Measurements from ENCODE around the gene STX5. TPM values are rescaled to one million over a fixed set of nuclear protein-coding genes. Genes with fewer than 3 reads are reported as not detected.
"Not testable (repeated sequence)": the region's sequence is repeated elsewhere in the genome, so short reads cannot be mapped to it uniquely, and the experiment has no call there.

The STX5 gene
- total RNA-seq, 2 donors from 2014 or later: 53.9 to 70.1 TPM

DNA sequence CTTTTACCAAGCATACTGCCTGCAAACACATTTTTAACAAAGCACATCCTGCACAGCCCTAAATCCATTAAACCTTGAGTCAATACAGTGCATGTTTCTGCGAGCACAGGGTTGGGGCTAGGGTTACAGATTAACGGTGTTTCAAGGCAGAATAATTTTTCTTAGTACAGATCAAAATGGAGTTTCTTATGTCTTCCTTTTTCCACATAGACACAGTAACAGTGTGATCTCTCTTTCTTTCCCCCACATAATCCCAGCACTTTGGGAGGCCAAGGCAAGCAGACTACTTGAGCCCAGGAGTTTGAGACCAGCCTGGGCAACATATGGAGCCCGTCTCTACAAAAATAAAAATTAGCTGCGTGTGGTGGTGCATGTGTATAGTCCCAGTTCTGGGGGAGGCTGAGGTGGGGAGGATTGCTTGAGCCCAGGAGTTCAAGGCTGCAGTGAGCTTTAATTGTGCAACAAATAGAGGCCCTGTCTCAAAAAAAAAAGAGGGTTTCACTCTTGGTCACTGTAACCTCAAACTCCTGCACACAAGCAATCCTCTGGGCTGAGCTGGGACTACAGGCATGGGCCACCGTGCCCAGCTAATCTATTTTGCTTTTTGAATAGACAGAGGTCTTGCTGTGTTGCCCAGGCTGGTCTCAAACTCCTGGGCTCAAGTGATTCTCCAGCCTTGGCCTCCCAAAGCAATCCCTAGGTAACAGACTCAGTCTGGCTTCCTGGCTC, 29.1 kb upstream of the STX5 start:
- H3K4me1 Mint-ChIP-seq (ENCODE audit: low read depth): peaks cover 70% of the 10 kb centered on the region
- no peaks in the 10 kb centered on the region for H3K9me3 Mint-ChIP-seq
- H3K27me3 Mint-ChIP-seq (ENCODE audit: low read depth): no peaks in the 10 kb centered on the region
- peaks cover 0 to 7% of the 10 kb centered on the region in 2 donors for H3K36me3 Mint-ChIP-seq (ENCODE audit: insufficient read depth in 2 of 2)
- H3K4me3 Mint-ChIP-seq: peak overlapping the region; percentile 15 to 49
- H3K27ac Mint-ChIP-seq: no peak overlapping the region
- peak; percentile 58 to 66 for ATAC-seq (replicated peaks in 1 of 2)
- peak in 1 of 2 donors; percentile 29 for DNase-seq

DNA sequence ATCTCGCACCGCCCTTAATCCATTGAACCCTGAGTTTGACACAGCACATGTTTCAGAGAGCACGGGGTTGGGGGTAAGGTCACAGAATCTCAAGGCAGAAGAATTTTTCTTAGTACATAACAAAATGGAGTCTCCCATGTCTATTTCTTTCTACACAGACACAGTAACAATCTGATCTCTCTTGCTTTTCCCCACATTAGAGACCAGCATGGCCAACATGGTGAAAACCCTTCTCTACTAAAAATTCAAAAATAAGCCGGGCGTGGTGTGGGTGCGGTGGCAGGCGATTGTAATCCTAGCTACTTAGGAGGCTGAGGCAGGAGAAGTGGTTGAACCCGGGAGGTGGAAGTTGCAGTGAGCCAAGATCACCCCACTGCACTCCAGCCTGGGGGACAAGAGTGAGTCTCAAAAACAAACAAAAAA, 27.4 kb upstream of the STX5 start:
- H3K27ac Mint-ChIP-seq; DNase-seq; ATAC-seq (replicated peaks in 1 of 2); H3K27me3 Mint-ChIP-seq (ENCODE audit: low read depth); H3K9me3 Mint-ChIP-seq: not testable (repeated sequence)
- Mint-ChIP-seq H3K36me3 (ENCODE audit: insufficient read depth in 2 of 2) (peaks cover 13 to 18% of the 10 kb centered on the region in 2 donors), H3K4me1 (ENCODE audit: low read depth) (peaks cover 71% of the 10 kb centered on the region), H3K4me3 (peak overlapping the region in 1 of 2 donors; percentile 21)

DNA sequence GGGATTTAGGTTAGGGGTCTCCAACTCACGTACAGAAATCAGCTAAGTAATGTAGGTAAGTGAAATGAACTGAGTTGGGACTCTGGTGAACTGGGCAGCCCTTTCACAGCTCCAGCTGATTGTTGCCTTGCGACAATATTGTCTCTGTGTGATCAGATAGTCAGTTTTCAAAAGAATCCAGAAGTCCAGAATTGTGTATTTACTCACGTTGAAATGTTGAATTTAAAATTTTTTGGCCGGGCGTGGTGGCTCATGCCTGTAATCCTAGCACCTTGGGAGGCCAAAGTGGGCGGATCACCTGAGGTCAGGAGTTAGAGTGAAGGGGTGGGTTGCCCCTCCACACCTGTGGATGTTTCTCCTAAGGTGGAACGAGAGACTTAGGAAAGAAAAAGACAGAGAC, 26.4 kb upstream of the STX5 start:
- no peak for ATAC-seq (replicated peaks in 1 of 2)
- no peak for DNase-seq
- Mint-ChIP-seq H3K4me3 (peak overlapping the region; percentile 96 to 98), H3K9me3 (no peaks in the 10 kb centered on the region), H3K27ac (peak overlapping the region; percentile 84), H3K4me1 (ENCODE audit: low read depth) (peaks cover 71% of the 10 kb centered on the region), H3K27me3 (ENCODE audit: low read depth) (no peaks in the 10 kb centered on the region), H3K36me3 (ENCODE audit: insufficient read depth in 2 of 2) (peaks cover 24 to 29% of the 10 kb centered on the region in 2 donors)

DNA sequence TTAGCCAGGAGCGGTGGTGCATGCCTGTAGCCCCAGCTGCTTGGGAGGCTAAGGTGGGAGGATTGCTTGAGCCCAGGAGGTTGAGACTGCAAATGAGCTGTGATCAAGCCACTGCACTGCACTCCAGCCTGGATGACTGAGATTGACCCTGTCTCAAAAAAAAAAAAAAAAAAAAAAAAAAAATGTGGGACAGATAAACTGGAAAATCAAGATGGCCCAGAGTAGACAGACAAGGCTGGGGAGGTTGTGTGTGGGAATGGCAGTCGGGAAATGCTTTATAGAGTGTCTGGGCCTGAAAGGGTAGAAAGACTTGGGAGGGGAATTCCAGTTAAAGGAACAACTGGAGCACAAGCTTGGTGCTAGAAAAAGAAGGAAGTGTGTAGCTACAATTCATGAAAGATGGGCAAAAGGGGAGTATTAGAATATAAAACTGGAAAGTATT, 25.7 kb upstream of the STX5 start:
- no peaks in the 10 kb centered on the region for H3K9me3 Mint-ChIP-seq
- ATAC-seq (replicated peaks in 1 of 2): no peak
- DNase-seq: no peak
- H3K27me3 Mint-ChIP-seq (ENCODE audit: low read depth): no peaks in the 10 kb centered on the region
- H3K4me3 Mint-ChIP-seq: peak overlapping the region; percentile 96 to 98
- peaks cover 72% of the 10 kb centered on the region for H3K4me1 Mint-ChIP-seq (ENCODE audit: low read depth)
- peak overlapping the region; percentile 84 for H3K27ac Mint-ChIP-seq
- peaks cover 30 to 35% of the 10 kb centered on the region in 2 donors for H3K36me3 Mint-ChIP-seq (ENCODE audit: insufficient read depth in 2 of 2)

DNA sequence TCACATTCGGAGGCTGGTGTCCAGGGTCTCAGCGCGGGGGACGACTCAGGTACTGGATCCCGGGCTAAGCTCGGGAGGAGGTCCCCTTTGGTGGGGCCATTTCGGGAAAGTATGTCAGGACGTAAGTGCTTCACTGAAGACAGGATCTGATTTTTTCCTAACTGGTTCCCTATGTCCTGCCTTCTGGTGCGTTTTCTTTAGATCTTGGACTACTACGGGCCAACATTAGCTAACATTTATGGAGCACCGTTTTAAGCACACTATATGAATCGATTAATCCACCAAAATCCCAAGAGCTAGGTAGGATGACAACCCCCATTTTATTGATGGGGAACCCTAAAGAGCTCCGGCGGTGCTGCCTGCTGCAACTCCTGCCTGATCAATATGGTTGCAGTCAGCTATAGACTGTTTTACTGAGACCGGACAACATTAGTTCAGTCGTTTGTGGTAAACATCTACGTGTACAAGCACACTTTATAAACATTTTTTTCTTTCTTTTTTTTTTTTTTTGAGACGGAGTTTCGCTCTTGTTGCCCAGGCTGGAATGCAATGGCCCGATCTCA, 24.6 kb upstream of the STX5 start:
- peaks cover 74% of the 10 kb centered on the region for H3K4me1 Mint-ChIP-seq (ENCODE audit: low read depth)
- no peaks in the 10 kb centered on the region for H3K9me3 Mint-ChIP-seq

DNA sequence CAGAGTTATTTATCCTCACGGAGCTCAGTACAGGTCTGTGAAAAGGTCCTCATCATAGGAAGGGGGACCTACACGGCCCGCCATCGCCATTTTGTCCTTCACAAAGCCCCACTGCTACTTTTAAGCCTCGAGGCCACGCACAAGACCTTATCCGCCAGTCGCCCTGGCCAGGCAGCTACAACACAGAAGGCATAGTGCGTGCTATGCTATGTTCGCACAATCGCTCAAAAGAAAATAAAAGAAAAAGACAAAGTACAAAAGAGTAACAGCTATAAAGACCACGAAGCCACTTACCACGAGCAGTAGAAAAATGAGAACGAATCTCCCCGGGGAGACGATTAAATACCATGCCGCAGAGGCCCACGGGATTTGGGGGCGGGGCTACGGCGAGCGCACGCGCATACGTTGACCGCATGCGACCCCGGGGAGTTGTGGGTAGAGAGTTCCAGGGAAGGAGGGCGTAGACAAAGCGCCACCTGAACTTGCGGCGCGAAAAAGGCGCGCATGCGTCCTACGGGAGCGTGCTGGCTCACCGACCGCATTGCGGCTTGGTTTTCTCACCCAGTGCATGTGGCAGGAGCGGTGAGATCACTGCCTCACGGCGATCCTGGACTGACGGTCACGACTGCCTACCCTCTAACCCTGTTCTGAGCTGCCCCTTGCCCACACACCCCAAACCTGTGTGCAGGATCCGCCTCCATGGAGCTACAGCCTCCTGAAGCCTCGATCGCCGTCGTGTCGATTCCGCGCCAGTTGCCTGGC, 23.9 kb upstream of the STX5 start:
- DNase-seq (peak; percentile 98 to 99), ATAC-seq (replicated peaks in 1 of 2) (peak; percentile 74 to 78)
- peaks cover 38 to 45% of the 10 kb centered on the region in 2 donors for H3K36me3 Mint-ChIP-seq (ENCODE audit: insufficient read depth in 2 of 2)
- H3K27ac Mint-ChIP-seq: peak overlapping the region; percentile 98
- no peaks in the 10 kb centered on the region for H3K9me3 Mint-ChIP-seq
- peaks cover 69% of the 10 kb centered on the region for H3K4me1 Mint-ChIP-seq (ENCODE audit: low read depth)
- H3K4me3 Mint-ChIP-seq: peak overlapping the region; percentile 96 to 98
- no peaks in the 10 kb centered on the region for H3K27me3 Mint-ChIP-seq (ENCODE audit: low read depth)

More for the DNA sequence above, 24.6 kb upstream of the STX5 start:
- peak overlapping the region; percentile 96 to 98 for H3K4me3 Mint-ChIP-seq
- H3K36me3 Mint-ChIP-seq (ENCODE audit: insufficient read depth in 2 of 2): peaks cover 38 to 45% of the 10 kb centered on the region in 2 donors
- peak overlapping the region; percentile 98 for H3K27ac Mint-ChIP-seq
- ATAC-seq (replicated peaks in 1 of 2): no peak
- no peak for DNase-seq
- H3K27me3 Mint-ChIP-seq (ENCODE audit: low read depth): no peaks in the 10 kb centered on the region

DNA sequence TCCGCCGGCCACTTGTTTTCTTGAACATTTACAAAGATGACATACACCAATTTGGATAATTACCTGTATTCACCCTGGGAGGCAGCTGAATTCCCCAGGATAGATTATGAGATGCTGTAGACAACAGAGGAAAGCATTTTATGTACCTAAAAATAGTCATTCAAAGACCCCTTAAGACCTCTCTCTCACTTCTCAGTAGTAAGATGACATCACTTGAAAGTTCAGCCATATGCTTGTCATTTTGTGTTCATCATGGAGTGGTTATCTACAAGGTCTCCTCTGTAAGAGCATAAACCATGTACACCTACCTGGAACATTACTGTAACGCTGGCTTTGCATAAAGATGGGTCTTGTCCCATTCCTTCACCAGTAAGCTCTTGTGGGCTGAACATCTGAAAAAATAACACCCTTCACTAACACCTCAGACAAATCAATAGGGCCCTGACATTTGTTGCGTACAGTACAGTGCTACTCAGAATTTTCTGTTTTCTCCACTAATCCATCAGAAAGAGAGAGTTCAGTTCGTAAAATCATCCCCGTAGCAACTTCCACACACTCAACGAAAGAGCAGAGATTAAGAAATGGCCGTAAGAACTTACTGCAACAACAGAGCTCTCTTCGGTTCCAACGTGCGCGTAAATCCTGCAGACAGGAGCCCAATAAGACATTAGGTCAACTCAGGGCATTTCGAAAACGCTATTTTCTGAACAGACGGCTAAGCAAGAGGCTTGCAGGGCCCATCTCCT, 23.1 kb upstream of the STX5 start:
- Mint-ChIP-seq H3K4me1 (ENCODE audit: low read depth) (peaks cover 66% of the 10 kb centered on the region), H3K9me3 (no peaks in the 10 kb centered on the region), H3K27ac (peak overlapping the region; percentile 98), H3K36me3 (ENCODE audit: insufficient read depth in 2 of 2) (peaks cover 38 to 45% of the 10 kb centered on the region in 2 donors), H3K27me3 (ENCODE audit: low read depth) (no peaks in the 10 kb centered on the region), H3K4me3 (peak overlapping the region; percentile 96 to 98)
- ATAC-seq (replicated peaks in 1 of 2) (no peak), DNase-seq (no peak)

DNA sequence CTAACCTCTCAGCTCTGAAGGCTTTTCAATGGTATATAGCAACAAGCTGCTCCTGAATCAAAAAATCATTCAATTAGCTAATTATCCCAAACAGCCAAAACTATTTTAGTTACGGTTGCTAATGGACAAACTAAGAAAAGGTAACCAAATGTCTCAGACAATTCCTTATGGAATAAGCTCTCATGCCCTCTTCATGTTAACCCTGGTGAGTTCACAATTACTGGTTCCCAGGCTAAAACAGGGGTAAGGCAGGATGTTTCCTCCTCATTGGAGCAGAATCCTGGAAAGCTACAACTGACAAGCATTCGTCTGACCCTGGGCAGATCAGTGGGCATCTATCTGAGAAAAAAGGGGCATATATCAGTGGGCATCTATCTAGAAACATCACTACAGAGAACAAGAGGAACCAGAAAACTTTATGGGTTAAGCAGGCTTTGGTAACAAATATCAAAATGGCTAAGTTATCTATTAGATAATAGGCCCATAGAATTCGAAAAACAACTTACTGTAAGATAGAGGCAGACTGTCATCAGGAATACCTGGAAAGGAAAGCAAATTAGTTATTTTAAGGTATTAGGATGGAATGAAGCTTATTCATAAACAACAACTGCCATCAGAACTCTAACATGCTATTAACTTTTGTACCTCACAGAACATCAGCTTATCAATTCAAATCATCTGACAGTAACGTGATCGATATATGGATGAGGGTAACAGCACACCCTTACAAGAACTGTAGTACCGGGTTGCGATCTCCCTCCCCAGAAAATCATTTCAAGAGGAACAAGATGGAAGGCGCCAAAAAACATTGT, 22.4 kb upstream of the STX5 start:
- H3K27ac Mint-ChIP-seq: peak overlapping the region; percentile 98
- no peaks in the 10 kb centered on the region for H3K27me3 Mint-ChIP-seq (ENCODE audit: low read depth)
- ATAC-seq (replicated peaks in 1 of 2): no peak
- peak overlapping the region; percentile 96 to 98 for H3K4me3 Mint-ChIP-seq
- no peaks in the 10 kb centered on the region for H3K9me3 Mint-ChIP-seq
- H3K36me3 Mint-ChIP-seq (ENCODE audit: insufficient read depth in 2 of 2): peaks cover 38 to 45% of the 10 kb centered on the region in 2 donors
- DNase-seq: no peak
- peaks cover 62% of the 10 kb centered on the region for H3K4me1 Mint-ChIP-seq (ENCODE audit: low read depth)

DNA sequence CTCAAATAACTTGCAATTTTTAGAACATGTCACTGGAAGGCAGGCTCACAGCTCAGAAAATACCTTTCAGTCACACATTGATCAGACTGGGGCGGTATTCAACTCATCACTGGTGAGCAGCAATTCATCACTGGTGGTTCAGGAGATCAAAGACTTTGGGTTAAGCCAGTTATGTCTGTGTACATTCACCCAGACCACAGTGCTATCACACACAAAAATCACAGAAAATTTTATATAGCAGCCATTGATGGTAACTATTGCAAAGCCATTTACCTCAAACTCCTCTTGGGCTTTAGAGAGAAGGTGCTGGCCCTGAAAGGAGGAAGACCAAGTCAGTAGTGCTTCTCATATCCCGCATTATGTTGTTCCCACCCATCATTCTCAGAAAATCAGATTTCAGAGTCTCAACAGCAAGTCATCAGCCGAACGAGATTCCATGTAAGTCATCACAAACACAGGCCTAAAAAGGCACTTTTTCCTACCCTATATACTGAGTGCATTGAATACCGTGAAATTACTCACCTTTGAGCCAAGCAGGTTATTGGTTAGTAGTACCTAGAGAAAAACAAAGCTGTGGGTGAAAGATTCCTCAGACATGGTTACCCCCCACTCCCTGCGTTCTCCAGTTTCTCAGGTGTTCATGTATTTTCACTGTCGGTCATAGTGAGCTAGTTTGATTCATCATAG, 21.6 kb upstream of the STX5 start:
- DNase-seq (peak; percentile 58), ATAC-seq (replicated peaks in 1 of 2) (peak; percentile 44 to 52)
- Mint-ChIP-seq H3K9me3 (no peaks in the 10 kb centered on the region), H3K4me1 (ENCODE audit: low read depth) (peaks cover 59% of the 10 kb centered on the region), H3K4me3 (peak overlapping the region; percentile 96 to 98), H3K27me3 (ENCODE audit: low read depth) (no peaks in the 10 kb centered on the region), H3K27ac (peak overlapping the region; percentile 98), H3K36me3 (ENCODE audit: insufficient read depth in 2 of 2) (peaks cover 38 to 45% of the 10 kb centered on the region in 2 donors)

DNA sequence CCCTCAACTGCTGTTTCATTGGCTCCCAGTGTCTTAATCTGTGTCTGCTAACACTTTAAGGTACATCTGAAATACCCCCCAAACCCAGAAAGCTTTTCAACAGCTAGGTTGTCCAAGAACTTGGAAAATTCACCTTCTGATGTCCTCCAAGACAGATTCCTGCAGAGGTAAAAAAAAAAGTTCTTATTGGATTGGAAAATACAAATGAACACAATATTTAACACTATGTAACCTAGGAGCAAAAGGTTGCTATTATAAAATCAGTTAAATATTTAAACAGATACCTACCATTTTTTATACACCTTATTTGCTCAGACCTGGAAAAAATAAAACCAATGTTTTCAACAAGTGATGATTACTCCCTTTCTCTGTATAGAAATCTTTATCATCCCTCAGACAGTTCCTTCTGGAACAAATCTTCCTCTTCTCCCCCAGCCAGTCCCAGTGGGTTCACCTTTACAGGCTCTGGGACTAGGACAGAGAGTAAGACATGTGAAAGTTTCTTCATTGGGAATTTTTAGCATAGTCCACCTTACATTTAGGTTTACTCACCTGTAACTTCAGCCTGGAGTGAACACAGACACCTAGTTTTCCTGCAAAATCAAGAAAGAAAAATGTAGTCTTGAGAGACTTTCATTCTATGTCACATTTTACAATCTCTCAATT, 20.8 kb upstream of the STX5 start:
- Mint-ChIP-seq H3K4me3 (peak overlapping the region; percentile 96 to 98), H3K36me3 (ENCODE audit: insufficient read depth in 2 of 2) (peaks cover 38 to 41% of the 10 kb centered on the region in 2 donors), H3K9me3 (no peaks in the 10 kb centered on the region), H3K27ac (peak overlapping the region; percentile 98), H3K4me1 (ENCODE audit: low read depth) (peaks cover 51% of the 10 kb centered on the region), H3K27me3 (ENCODE audit: low read depth) (no peaks in the 10 kb centered on the region)
- DNase-seq (no peak), ATAC-seq (replicated peaks in 1 of 2) (no peak)

DNA sequence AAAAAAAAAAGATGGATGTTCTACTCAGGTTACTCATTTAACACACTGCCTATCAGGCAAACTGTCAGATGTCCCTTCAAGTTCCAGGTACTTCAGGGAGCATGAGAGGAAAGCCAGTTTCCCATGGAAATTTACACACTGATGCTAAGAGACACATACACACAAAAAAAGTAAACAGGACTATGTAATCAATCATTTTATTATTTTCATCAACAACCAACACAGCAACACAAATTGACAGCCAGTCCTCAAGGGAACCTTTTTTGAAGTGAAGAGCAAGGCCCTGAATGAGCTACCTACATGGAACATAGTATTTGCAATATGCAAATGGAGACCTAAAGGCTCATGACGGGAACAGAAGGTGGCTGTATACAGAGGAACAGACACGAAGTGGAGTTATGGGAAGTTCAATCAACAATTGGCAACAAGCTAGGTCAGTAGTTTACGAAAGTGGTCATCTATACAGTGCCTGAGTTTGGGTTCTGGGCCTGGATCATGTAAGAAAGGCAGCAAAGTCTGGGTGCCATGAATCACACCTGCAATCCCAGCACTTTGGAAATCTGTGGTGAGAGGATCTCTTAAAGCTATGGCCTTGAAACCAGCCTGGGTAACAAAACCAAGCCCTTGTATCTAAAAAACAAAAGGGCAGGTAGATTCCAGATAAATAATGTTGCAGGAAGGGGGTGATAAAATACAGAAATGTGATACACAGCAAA, 20.1 kb upstream of the STX5 start:
- DNase-seq (no peak), ATAC-seq (replicated peaks in 1 of 2) (no peak)
- H3K4me3 Mint-ChIP-seq: peak overlapping the region; percentile 96 to 98
- H3K27ac Mint-ChIP-seq: peak overlapping the region; percentile 98
- peaks cover 44% of the 10 kb centered on the region for H3K4me1 Mint-ChIP-seq (ENCODE audit: low read depth)
- peaks cover 38 to 40% of the 10 kb centered on the region in 2 donors for H3K36me3 Mint-ChIP-seq (ENCODE audit: insufficient read depth in 2 of 2)
- no peaks in the 10 kb centered on the region for H3K9me3 Mint-ChIP-seq
- no peaks in the 10 kb centered on the region for H3K27me3 Mint-ChIP-seq (ENCODE audit: low read depth)

Measured in activated T-cell treated with anti-CD3 and anti-CD28 coated beads, Interleukin-2, amount 50 U/mL, for 72 hours (primary cell).